Skeletal muscle cell (primary cell): ENCODE results near the gene PDK1.

ENCODE experiments used
- DNase-seq: peaks from one replicate; pipeline ENCODE4 v3.0.0-alpha.2; 2010; ENCODE audit warnings: low read depth
- H3K4me3 ChIP-seq: 2 replicates; pipeline ENCODE4 v1.5.1; 2011; ENCODE audit warnings: low read depth, mild to moderate bottlenecking, control low read depth, low read length, moderate library complexity

The PDK1 gene

DNA sequence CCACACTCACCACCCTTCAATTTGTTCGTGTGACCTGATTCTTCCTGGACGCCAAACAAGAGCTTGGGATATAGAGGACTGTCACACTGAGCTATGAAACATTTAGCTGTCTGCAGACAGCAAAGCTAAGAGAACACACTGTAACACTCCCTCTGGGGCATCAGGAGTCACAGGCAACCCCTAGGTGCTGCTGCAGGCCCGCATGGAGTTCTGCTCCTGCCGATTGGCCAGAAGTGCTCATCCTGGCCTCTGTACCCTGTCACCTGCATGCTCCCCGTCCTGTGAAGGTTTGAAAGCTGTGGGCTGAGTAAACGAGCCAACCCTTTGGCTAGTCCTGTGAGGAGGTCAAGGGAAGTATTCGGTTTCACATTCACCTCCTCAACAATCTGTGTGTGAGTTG, 73.7 kb downstream of the PDK1 start:
- H3K4me3 ChIP-seq, result no peak overlapping the region
- DNase-seq, result no peak

DNA sequence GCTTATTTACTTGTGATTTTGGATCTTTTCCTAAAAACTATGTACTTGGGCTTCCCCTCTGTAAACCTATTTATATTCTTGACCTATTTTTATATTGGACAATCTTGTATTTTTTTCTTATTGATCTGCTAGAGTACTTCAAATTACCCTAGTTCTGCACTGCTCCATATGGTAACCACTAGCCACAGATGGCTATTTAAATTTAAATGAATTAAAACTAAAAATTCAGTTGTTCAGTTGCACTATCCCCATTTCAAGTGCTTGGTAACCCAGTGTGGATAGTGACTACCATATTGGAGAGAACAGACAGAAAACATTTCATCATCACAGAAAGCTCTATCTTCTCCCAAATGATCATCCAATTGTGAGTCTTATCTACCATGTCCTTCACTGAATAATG, 74.3 kb downstream of the PDK1 start:
- no peak for DNase-seq
- no peak overlapping the region for H3K4me3 ChIP-seq

DNA sequence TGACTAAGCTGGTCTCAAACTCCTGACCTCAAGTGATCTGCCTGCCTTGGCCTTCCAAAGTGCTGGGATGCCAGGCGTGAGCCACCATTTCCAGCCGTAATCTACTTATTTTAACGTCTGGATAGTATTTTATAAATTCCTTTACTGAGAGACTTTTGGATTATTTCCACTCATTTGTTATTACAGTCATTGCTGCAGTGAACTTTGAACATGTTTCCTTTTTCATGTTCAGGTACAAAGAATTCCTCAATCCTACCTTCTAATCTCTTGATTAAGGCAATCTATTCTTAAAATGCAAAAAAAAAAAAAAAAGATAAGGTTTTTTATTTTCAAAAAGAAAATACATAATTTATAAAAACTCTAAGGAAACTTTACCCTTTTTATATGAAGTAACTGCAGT, 78.6 kb downstream of the PDK1 start:
- DNase-seq, result no peak
- no peak overlapping the region for H3K4me3 ChIP-seq

DNA sequence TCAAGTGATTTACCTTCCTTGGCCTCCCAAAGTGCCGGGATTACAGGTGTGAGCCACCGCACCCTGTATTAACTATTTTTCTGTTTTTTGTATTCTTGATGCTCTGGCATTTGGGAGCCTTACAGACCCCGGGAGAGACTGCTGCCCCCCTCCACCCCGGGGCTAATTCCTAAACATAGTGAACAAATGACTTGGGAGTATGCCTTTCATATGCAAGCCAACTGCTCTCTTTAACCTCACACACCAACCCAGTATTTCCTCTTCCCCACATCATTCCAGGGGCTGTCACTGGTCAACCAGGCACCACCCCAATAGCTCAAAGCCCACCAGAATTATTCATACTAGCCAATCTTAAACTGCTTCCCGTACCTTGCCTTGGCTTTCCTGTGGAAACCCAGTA, 79.7 kb downstream of the PDK1 start:
- no peak overlapping the region for H3K4me3 ChIP-seq
- no peak for DNase-seq

DNA sequence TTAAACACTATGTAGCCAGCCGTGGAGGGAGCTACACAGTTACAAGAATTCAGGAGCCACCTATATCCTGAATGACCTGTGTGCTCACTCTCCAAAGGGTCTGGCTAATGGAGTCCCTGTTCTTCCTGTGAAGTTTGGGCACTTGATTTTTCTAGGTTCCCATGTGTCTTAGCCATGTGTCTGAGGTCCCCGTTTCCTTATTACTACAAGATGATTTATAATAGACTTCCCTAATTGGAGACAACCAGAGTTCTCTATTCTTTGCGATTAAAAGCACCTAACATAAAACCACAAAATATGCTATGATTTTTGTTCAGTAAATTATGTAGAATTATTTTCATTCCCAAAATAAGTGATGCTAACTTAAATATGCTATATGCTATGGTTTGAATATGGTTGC, 83.4 kb downstream of the PDK1 start:
- no peak overlapping the region for H3K4me3 ChIP-seq
- DNase-seq, result no peak

DNA sequence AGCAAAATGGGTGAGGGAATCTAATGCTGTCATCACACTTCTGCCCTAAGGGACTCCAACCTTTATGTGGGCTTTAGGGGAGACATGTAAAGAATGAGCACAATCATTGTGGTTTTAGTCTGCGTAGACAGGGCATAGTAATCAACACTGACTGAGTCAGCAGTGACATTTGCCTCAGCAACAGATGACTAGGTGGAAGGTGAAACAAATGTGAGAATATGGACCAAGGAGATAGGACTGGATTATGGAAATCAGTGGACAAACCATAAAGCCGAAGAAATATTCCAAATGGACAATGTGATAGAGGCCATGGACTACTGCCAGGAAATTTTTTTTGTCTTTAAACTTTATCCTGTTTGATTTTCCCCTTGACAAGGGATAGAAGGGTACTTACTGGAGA, 83.9 kb downstream of the PDK1 start:
- H3K4me3 ChIP-seq, result no peak overlapping the region
- peak; percentile 85 for DNase-seq

DNA sequence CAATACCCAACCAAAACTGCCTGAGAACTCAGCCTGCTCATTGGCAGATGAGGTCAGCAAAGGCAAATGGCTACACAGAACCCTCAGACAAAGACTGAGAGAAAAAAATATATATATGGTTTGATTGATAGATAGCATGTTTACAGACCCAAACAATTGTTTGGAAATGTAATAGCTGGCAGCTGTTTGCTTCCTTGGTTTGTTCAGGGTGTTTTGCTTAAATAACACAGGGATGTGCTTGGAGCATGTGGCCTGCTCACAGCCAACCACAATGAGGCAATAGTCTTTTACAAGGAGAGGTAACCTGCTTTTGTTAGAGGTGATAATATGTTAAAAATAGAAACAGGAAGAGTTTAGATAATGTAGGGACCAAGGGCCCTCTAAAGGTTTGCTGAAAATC, 84.5 kb downstream of the PDK1 start:
- H3K4me3 ChIP-seq, result no peak overlapping the region
- DNase-seq, result no peak

DNA sequence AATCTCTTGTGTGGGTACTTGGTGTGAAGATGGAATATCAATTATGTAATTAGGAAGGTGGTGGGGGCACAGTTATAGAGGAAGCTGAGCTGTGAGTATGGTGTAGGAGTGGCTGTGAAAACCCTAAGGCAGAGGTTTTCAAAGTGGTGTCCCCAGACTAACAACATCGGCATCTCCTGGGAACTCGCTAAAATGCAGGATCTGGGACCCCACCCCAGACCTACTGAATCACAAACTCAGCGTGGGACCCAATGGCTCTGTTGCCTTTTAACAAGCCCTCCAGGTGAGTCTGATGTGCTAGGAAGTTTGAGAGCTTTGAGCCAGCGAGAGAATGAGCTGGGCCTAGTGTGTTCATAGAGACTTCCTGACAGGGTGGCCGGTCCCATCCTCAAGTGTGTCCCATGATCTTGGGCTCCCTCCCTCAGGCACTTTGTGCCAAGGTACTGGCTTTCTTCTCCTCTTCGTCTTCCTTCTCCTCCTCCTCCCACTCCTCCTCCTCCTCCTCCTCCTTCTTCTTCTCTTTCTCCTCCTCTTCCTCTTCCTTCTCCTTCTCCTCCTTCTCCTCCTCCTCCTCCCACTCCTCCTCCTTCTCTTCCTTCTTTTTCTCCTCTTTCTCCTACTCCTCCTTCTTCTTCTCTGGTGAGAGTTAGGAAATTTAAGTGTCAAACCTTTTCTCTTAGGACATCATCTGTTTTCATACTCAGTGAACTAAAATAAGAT, 86.6 kb downstream of the PDK1 start:
- no peak for DNase-seq
- no peak overlapping the region for H3K4me3 ChIP-seq

DNA sequence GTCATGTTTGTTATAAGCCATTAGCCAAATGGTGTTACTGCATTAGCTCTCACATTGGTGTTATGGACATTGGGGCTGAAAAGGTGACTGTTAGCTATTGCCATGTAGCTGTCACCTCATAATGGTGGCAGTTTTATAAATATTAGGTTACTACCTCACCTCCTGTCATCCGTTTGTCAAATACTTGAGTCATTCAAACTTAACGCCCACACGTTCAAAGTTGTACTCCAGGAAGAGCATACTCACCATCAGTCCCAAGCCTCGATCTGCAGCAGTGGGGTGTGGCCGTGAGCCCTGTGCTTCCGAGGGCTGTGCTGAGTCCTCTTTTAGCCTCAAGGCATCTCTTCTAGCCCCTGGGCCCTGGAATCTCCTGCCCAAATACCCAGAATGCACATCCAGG, 87.3 kb downstream of the PDK1 start:
- no peak for DNase-seq

DNA sequence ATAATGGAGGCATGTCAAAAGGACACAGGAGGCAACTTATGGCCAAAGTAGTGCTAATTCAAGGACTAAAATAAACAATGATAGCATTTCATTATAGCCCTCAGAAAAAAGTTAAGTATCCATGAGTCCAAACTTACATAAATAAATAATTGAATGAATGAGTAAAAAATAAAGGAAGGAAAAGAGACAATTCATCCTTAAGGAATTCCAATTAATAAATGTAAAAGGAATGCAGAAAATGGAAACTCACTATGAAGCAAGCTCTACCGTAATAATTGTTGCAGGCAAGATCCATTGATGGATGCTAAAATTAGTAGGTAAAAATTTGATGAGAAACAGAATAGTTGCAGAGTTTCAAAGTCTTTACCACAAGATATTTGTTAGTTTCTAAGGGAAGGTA, 91.5 kb downstream of the PDK1 start:
- no peak overlapping the region for H3K4me3 ChIP-seq
- no peak for DNase-seq

More for the DNA sequence above, 87.3 kb downstream of the PDK1 start:
- no peak overlapping the region for H3K4me3 ChIP-seq

DNA sequence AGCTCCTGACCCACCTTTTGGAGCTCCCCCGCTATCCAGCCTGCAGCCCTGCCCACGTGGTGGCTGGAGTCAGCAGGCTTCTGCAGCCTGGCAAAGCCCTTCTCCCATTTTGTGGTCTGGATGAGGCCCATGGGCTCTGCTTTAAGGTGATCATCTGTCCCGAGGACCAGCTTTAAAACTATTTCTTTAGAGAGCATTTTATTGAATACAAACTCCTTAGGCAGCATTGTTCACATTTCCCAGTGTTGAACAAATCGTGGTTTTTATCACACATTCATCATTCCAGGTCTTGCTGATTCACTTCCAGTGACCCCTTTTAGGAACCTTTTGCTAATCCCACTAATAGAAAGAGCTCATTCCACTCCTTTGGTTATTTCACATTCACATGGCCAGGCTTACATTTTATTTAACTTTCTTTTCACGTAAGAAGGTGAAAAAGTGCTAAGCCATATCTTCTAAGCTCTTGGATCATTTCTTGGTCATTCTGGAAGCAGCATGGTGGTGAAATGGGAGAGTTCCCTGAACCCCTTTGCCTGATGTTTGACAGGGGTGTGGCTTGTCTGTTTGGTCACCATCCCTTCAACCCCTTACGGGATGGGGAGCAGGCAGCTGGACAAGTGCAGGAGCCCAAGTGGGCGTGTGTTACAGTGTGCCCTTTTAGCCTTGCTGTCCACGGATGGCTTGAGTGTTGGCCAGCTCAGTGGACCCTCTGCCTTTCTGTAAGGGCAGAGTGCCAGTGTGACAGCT, 99.4 kb downstream of the PDK1 start:
- peak; percentile 81 for DNase-seq
- no peak overlapping the region for H3K4me3 ChIP-seq

DNA sequence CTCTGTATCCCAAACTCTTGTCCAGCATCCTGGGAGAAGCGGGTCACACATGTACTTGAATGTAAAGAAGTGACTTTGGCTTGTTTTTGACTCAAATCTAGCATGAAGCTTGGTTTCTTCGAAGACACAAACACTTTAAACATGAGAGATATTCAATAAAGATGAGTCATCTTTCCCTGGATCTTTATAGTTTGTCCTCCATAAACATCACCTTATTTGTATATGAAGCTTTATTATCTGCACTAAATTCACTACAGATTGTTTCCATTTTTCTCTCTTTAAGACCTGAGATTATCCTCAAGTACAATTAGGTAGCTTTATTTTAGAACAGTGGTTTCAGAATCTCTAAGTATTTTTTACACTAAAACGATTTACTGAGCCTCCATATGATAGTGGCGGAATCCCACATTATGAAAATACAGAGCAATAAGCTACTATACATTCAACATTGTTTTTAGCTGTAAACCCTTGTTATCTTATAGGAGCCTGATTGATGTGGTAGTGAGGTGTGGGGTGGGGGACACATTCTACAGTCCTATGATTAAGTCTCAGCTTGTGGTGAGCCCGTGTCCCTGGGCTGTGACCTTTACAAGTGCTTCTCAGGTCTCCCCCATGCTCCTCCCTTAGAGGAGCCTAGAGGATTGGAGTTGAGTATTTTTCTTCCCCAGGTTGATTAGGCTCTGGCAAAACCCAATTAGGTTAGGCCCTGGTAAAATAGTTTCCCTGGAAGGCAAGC, 100.1 kb downstream of the PDK1 start:
- DNase-seq, result no peak
- no peak overlapping the region for H3K4me3 ChIP-seq
